OCI-LY7 (cell line): Measurements from ENCODE around the gene NFKBIB. TPM values are rescaled to one million over a fixed set of nuclear protein-coding genes. Genes with fewer than 3 reads are reported as not detected.

Source experiments
- BruUV-seq: library from RNA; stranded (reverse); fragments of 400-500 nt; replicated peaks from 2 replicates; lab custom pipeline; 2021; lab: Mats Ljungman, UMichigan
- CTCF ChIA-PET: fragments of 300-600 bp; sonication (Branson Sonifier 250); formaldehyde crosslinking; loops from one replicate; lab custom pipeline; 2022; ENCODE audit warnings: antibody characterized with exemption; ENCODE audit not compliant: unreplicated experiment; lab: Charles Lee
- POLR2A ChIA-PET: fragments of 300-600 bp; sonication (Branson Sonifier 250); formaldehyde crosslinking; loops from one replicate; lab custom pipeline; 2022; ENCODE audit warnings: antibody characterized with exemption; lab: Charles Lee
- DNase-seq: peaks from one replicate; pipeline ENCODE4 v3.0.0-alpha.2; 2015; ENCODE audit warnings: low spot score
- H2AFZ ChIP-seq: fragments of 200-600 bp; sonication (generic), shearing (Covaris generic); 2 replicates; pipeline ENCODE4 v1.6.1; 2014; ENCODE audit warnings: mild to moderate bottlenecking, antibody characterized with exemption, low read length, moderate library complexity
- H3K27ac ChIP-seq: fragments of 200-600 bp; sonication (generic); 2 replicates; pipeline ENCODE4 v1.5.1; 2014; ENCODE audit warnings: mixed run types, low read depth, mild to moderate bottlenecking, moderate library complexity, low read length, inconsistent platforms; ENCODE audit not compliant: poor library complexity, severe bottlenecking
- H3K36me3 ChIP-seq: fragments of 200-600 bp; sonication (generic); 2 replicates; pipeline ENCODE4 v1.6.1; 2014; ENCODE audit warnings: mild to moderate bottlenecking, antibody characterized with exemption, low read length, moderate library complexity, mixed read lengths; ENCODE audit not compliant: insufficient read depth
- H3K4me1 ChIP-seq: fragments of 200-600 bp; sonication (generic); 2 replicates; pipeline ENCODE4 v1.5.1; 2014; ENCODE audit warnings: mild to moderate bottlenecking, low read length; ENCODE audit not compliant: insufficient read depth, poor library complexity, severe bottlenecking
- H3K4me2 ChIP-seq: fragments of 200-600 bp; sonication (generic); 2 replicates; pipeline ENCODE4 v1.6.1; 2014; ENCODE audit warnings: mild to moderate bottlenecking, low read length
- H3K4me3 ChIP-seq: fragments of 200-600 bp; sonication (generic); 2 replicates; pipeline ENCODE4 v1.5.1; 2014; ENCODE audit warnings: mild to moderate bottlenecking, low read depth, low read length; ENCODE audit not compliant: poor library complexity, severe bottlenecking
- H3K79me2 ChIP-seq: fragments of 200-600 bp; sonication (generic); 2 replicates; pipeline ENCODE4 v1.6.1; 2016; ENCODE audit warnings: low read depth, mild to moderate bottlenecking, low read length, moderate library complexity, mixed read lengths; ENCODE audit not compliant: insufficient read depth
- H3K9me2 ChIP-seq: fragments of 200-600 bp; sonication (generic); 2 replicates; pipeline ENCODE4 v1.6.1; 2016; ENCODE audit warnings: mild to moderate bottlenecking, low read length, mixed read lengths; ENCODE audit not compliant: insufficient read depth
- H3K9me3 ChIP-seq: fragments of 200-600 bp; sonication (generic); 2 replicates; pipeline ENCODE4 v1.6.1; 2014; ENCODE audit warnings: mild to moderate bottlenecking, mixed run types, low read length, mixed read lengths
- H4K20me1 ChIP-seq: fragments of 200-600 bp; sonication (generic); 2 replicates; pipeline ENCODE4 v1.6.1; 2014; ENCODE audit warnings: mild to moderate bottlenecking, antibody characterized with exemption, low read length, moderate library complexity, mixed read lengths; ENCODE audit not compliant: insufficient read depth
- CTCF ChIP-seq: fragments of 200-600 bp; sonication (generic); conservative IDR thresholded peaks from 2 replicates; pipeline ENCODE4 v1.5.1; 2014; ENCODE audit warnings: mild to moderate bottlenecking, antibody characterized with exemption, low read length, moderate library complexity, mixed read lengths
- EZH2phosphoT487 ChIP-seq: fragments of 200-600 bp; sonication (generic); IDR thresholded peaks from 2 replicates; pipeline ENCODE4 v1.6.1; 2018; ENCODE audit warnings: low read depth, borderline replicate concordance, mild to moderate bottlenecking, mixed run types, antibody characterized with exemption, low read length, moderate library complexity, mixed read lengths
- intact Hi-C: fragments of 100-400 bp; cut with micrococcal nuclease; formaldehyde crosslinking; loops from one replicate; pipeline ENCODE4 v1.10.0; 2022; ENCODE audit not compliant: unreplicated experiment
- total RNA-seq, 2 experiments: library from RNA; depleted of rRNA in 1 of 2; stranded (reverse); fragments of >200 nt in 1 of 2; shearing (Covaris generic) in 1 of 2; gene quantifications; 2 replicates each; pipeline ENCODE4 v1.2.3, GENCODE V29; 2014 to 2022

The NFKBIB gene
- total RNA-seq, 2 experiments from 2014 or later, result 20.4 to 25.3 TPM

- Histone ChIP-seq H3K9me2 (no peaks in the 10 kb centered on the region), H2AFZ (no peak overlapping the region), H3K27ac (no peak overlapping the region), H3K4me3 (no peak overlapping the region), H3K79me2 (no peaks in the 10 kb centered on the region), H3K4me1 (no peaks in the 10 kb centered on the region), H4K20me1 (no peaks in the 10 kb centered on the region), H3K9me3 (no peaks in the 10 kb centered on the region), H3K4me2 (no peak overlapping the region), H3K36me3 (peaks cover 4% of the 10 kb centered on the region; the same call in 1 of the 2 replicates)
- CTCF ChIA-PET, result no interaction called here
- POLR2A ChIA-PET, result no interaction called here
- no peak for DNase-seq
- TF ChIP-seq EZH2phosphoT487, result no peak
- no peak for TF ChIP-seq CTCF
- BruUV-seq, result no TSS peak
- intact Hi-C loops, result loop anchor here (5.0 kb wide), 2 partner anchors 37 to 122 kb away; no protein-coding TSS in a partner anchor
These were observed 10.9 kb upstream of the NFKBIB start for GRCh38 chr19:38888876-38889275.

GRCh38 chr19:38889803-38890202, 10.0 kb upstream of the NFKBIB start:
- peaks cover 4% of the 10 kb centered on the region; the same call in 1 of the 2 replicates for H3K36me3 ChIP-seq
- no peaks in the 10 kb centered on the region for H4K20me1 ChIP-seq
- no TSS peak for BruUV-seq
- no peak overlapping the region for H3K4me2 ChIP-seq
- no peak overlapping the region for H2AFZ ChIP-seq
- H3K4me3 ChIP-seq, result no peak overlapping the region
- TF ChIP-seq EZH2phosphoT487 (no peak), CTCF (no peak)
- H3K9me3 ChIP-seq, result no peaks in the 10 kb centered on the region
- CTCF ChIA-PET, result no interaction called here
- H3K79me2 ChIP-seq, result no peaks in the 10 kb centered on the region
- intact Hi-C loops, result loop anchor here (5.0 kb wide), 2 partner anchors 38 to 123 kb away; no protein-coding TSS in a partner anchor
- no peak for DNase-seq
- H3K9me2 ChIP-seq, result no peaks in the 10 kb centered on the region
- H3K4me1 ChIP-seq, result no peaks in the 10 kb centered on the region
- POLR2A ChIA-PET, result no interaction called here
- no peak overlapping the region for H3K27ac ChIP-seq

- Histone ChIP-seq H3K9me3 (no peaks in the 10 kb centered on the region), H4K20me1 (no peaks in the 10 kb centered on the region), H2AFZ (no peak overlapping the region), H3K9me2 (no peaks in the 10 kb centered on the region), H3K4me1 (no peaks in the 10 kb centered on the region), H3K4me3 (no peak overlapping the region), H3K4me2 (no peak overlapping the region), H3K36me3 (peaks cover 4% of the 10 kb centered on the region; the same call in 1 of the 2 replicates), H3K27ac (no peak overlapping the region), H3K79me2 (no peaks in the 10 kb centered on the region)
- CTCF ChIA-PET, result no interaction called here
- DNase-seq, result no peak
- no peak for TF ChIP-seq CTCF
- TF ChIP-seq EZH2phosphoT487, result no peak
- no TSS peak for BruUV-seq
- intact Hi-C loops, result no loop called here
- POLR2A ChIA-PET, result no interaction called here
These were observed 9.1 kb upstream of the NFKBIB start for GRCh38 chr19:38890686-38891085.
